Activated CD8-positive, alpha-beta memory T cell treated with anti-CD3 and anti-CD28 coated beads, Interleukin-2, amount 50 U/mL, for 4 hours (primary cell): ENCODE measurements around the gene CAMTA1.

ENCODE experiments used
- DNase-seq: peaks from one replicate; pipeline ENCODE4 v3.0.0-alpha.2; 2020

CAMTA1 gene

GRCh38 chr1:7745783-7746182 lies 960.5 kb downstream of the CAMTA1 start:
- no peak for DNase-seq

GRCh38 chr1:7747605-7748004 lies 962.4 kb downstream of the CAMTA1 start:
- DNase-seq = no peak

- no peak for DNase-seq
Observed at GRCh38 chr1:7749126-7749525, 963.9 kb downstream of the CAMTA1 start.

- DNase-seq = no peak
Observed at GRCh38 chr1:7751174-7751573, 965.9 kb downstream of the CAMTA1 start.

- peak; percentile 48 for DNase-seq
Observed at GRCh38 chr1:7752512-7753417, 967.5 kb downstream of the CAMTA1 start.

- DNase-seq = no peak
Observed at GRCh38 chr1:7753641-7754040, 968.4 kb downstream of the CAMTA1 start.

GRCh38 chr1:7754234-7754633 lies 969.0 kb downstream of the CAMTA1 start:
- DNase-seq = no peak

- no peak for DNase-seq
Observed at GRCh38 chr1:7755448-7755847, 970.2 kb downstream of the CAMTA1 start.

GRCh38 chr1:7760245-7760644 lies 975.0 kb downstream of the CAMTA1 start:
- no peak for DNase-seq

- no peak for DNase-seq
Observed at GRCh38 chr1:7761103-7761502, 975.8 kb downstream of the CAMTA1 start.

GRCh38 chr1:7767176-7767575 lies 981.9 kb downstream of the CAMTA1 start:
- DNase-seq = no peak

- DNase-seq = no peak
Observed at GRCh38 chr1:7768583-7768982, 983.3 kb downstream of the CAMTA1 start.

GRCh38 chr1:7769673-7770412 lies 984.6 kb downstream of the CAMTA1 start:
- no peak for DNase-seq

- no peak for DNase-seq
Observed at GRCh38 chr1:7770669-7770996, 985.4 kb downstream of the CAMTA1 start.

- peak; percentile 85 for DNase-seq
Observed at GRCh38 chr1:7770997-7771822, 986.0 kb downstream of the CAMTA1 start, which contains the start of gene VAMP3. TSS of gene VAMP3 (plus strand) at chr1:7771296. CDS start at chr1:7771384, 88 bp downstream.

GRCh38 chr1:7771823-7772299 lies 986.6 kb downstream of the CAMTA1 start:
- DNase-seq = no peak

- no peak for DNase-seq
Observed at GRCh38 chr1:7777591-7777990, 992.3 kb downstream of the CAMTA1 start.

- DNase-seq = no peak
Observed at GRCh38 chr1:7778133-7778628, 992.9 kb downstream of the CAMTA1 start.

- no peak for DNase-seq
Observed at GRCh38 chr1:7780976-7781375, 995.7 kb downstream of the CAMTA1 start.

- DNase-seq = no peak
Observed at GRCh38 chr1:7781501-7781900, 996.2 kb downstream of the CAMTA1 start.

- peak; percentile 25 for DNase-seq
Observed at GRCh38 chr1:7781923-7782495, 996.8 kb downstream of the CAMTA1 start.

- DNase-seq = no peak
Observed at GRCh38 chr1:7783178-7783711, 998.0 kb downstream of the CAMTA1 start.
